Right ventricle myocardium superior (tissue), 1 donor: ENCODE data around the gene GATA2. TPM values are rescaled to one million over a fixed set of nuclear protein-coding genes. Genes with fewer than 3 reads are reported as not detected.

Source experiments
- ATAC-seq: fragments of 200-7000 bp; cut with Tn5 transposase; one replicate; pipeline ENCODE4 v1.9.1; 2020; ENCODE audit warnings: mild to moderate bottlenecking; ENCODE audit not compliant: poor library complexity
- DNase-seq: peaks from one replicate; pipeline ENCODE4 v3.0.0-alpha.2; 2020
- intact Hi-C: fragments of 100-400 bp; cut with DNase I; formaldehyde crosslinking; loops from one replicate; pipeline ENCODE4 v1.11.2; 2022
- total RNA-seq: library from RNA; stranded (reverse); fragmentation: NEBNext Ultra II Directional; extraction: Animal tissue kit (Norgen Biotek cat#: 25700); gene quantifications from one replicate; pipeline ENCODE4 v1.2.1, GENCODE V29; 2021
- donor health status: DM: no; HTN: yes; CAD: no; lungs with severe emphysema.

GATA2 gene
- total RNA-seq, 1 donor from 2014 or later = 8.3 TPM

DNA sequence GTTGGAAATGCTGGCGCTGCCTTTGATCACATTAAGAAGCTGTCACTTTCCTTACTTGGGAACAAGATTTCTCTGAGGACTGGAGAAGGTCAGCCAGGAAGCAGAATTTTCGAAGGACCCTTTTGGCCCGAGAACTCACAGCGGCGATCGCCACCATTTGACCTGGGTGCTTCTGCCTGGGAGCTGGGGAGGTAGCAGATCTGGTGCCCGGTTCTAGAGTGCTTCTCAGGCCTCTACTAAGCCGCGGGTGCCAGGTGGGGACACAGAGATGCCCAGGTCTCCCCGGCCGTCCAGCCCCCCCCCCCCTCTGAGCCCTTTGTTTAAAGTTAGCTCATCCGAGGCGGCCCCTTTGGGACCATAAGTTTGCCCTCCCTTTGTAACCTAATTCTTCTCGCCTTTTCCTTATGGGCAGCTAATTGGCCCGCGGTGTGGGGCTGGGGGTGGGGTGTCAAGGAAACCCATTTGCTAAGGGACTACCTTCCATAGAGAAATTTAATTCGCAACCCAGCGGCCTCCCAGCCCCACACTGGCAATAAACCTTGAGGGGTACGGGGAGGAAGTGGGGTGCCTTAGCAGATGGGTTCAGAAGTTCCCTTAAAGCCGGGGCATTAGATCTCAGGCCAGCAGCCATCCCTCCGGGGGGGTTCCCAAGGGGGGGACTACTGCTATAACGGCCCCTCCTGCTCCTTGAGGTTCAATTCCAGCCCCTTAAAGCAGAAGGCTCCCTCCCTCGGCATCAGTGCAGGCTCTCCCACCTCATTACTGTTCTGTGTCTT lies 1.9 kb downstream of the GATA2 start:
- intact Hi-C loops = loop anchor here (10.0 kb wide), 2 partner anchors 186 to 416 kb away; no protein-coding TSS in a partner anchor

DNA sequence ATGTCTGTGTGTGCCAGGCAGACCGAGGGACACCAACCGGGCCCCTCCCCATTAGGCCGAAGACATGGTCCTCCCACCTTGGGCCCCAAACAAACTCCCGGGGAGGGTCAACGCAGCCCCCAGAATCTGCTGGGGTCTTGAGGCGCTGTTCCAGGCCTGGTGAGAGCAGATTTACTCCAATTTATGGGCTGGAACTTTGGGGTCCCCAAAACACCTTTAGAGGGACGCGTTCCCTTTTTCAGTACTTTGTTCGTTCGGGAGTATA lies 2.4 kb downstream of the GATA2 start:
- DNase-seq (no peak), ATAC-seq (no peak)
- intact Hi-C loops = loop anchor here (10.0 kb wide), 2 partner anchors 186 to 416 kb away; no protein-coding TSS in a partner anchor

More for the DNA sequence above, 1.9 kb downstream of the GATA2 start:
- DNase-seq (peak; percentile 22), ATAC-seq (no peak)

DNA sequence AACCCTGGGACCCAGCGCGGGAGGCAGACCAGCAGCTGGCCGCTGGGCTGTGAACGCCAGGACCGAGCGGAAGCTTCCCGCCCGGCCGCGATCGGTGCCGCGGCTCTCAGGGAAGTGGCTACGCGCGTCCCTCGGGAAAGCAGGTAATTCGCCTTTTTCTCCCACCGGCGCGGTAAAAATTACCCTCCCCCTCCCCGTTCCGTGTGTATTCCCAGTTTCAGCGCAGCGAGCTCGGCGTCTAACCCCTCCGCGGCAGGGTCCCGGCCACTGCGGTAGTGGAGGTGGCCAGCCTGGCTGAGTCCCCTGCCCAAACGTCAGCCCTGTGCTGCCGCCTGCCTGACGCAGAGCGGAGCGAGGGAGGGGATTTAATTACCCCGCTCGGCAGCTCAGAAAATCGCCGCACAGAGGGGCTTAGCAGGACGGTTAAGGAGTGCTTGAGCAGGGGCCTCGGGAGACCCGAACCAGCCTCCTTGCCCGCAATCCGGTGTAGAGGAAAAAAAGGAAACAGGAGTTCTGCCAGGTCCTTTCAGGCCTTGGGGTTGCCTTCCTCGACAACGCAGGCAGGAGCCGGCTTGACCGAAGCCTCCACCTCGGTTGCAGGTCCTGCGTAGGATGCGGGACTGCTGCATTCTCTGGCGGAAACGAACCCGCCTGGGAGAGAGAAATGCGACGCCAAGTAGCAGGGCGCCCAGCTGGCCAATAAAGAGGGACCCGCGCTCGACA lies 2.9 kb downstream of the GATA2 start:
- DNase-seq (peak; percentile 50), ATAC-seq (peak; percentile 16)
- intact Hi-C loops = loop anchor here (10.0 kb wide), 3 partner anchors 85 to 415 kb away; no protein-coding TSS in a partner anchor

- DNase-seq (no peak), ATAC-seq (no peak)
- intact Hi-C loops = loop anchor here (10.0 kb wide), 1 partner anchor 85 kb away; no protein-coding TSS in a partner anchor
Observed at GRCh38 chr3:128489674-128489926, 3.4 kb downstream of the GATA2 start.

DNA sequence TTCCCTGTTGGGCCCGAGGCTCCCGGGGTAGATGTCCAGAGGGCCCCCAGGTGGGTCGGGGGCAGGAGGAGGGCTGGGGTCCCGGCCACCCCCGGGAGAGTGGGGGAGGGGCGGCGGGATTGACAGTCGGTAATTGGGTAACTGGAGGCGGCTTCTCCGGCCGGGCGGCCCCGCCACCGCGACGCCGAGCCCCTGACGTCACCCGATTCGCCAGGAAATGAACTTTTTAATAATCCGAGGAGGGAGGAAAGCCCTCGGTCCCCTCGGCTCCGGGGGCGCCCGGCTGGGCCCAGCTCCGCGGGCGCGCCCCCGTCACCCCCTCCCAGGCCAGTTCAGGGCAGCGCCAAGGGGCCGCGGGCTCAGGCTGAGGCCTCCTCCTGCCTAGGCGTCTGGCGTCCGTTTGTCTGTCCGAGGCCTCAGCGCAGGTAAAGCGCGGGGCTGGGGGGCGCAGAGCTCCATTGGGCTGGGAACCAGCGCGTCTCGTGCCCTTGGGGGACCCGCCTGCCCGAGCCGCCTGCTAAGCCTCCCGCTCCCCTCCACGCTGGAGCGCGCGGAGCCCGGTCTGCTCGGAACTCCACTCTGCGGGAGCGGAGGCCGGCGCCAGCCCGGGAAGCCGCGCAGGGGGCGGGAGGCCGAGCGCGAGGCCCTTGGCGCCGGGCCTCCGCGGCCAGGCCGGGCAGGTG lies 3.9 kb downstream of the GATA2 start:
- DNase-seq (peak; percentile 71), ATAC-seq (peak; percentile 27)
- intact Hi-C loops = loop anchor here (10.0 kb wide), 1 partner anchor 86 kb away; no protein-coding TSS in a partner anchor

DNA sequence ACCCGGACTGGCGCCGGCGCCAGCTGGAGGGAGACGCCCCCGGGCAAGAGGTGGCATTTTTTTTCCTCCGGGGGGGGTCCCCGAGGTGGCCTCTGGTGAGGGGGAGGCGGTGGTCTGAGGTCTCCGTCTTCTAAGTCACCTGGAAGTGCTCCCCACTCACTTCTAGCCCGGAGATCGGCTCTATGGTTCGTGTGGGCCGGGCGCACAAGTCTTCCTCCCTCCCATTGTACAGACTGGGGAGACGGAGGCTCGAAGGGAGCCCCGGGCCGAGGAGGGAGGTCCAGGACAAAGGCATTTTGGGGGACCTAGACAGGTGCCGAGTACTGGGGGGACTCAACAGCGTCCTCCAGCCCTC lies 4.4 kb downstream of the GATA2 start:
- DNase-seq (peak; percentile 44), ATAC-seq (no peak)
- intact Hi-C loops = loop anchor here (10.0 kb wide), 1 partner anchor 86 kb away; no protein-coding TSS in a partner anchor

- peak; percentile 88 for ATAC-seq
- DNase-seq = peak; percentile 93
- intact Hi-C loops = loop anchor here (10.0 kb wide), 1 partner anchor 87 kb away; no protein-coding TSS in a partner anchor
Observed at GRCh38 chr3:128487813-128488635, 5.0 kb downstream of the GATA2 start.

DNA sequence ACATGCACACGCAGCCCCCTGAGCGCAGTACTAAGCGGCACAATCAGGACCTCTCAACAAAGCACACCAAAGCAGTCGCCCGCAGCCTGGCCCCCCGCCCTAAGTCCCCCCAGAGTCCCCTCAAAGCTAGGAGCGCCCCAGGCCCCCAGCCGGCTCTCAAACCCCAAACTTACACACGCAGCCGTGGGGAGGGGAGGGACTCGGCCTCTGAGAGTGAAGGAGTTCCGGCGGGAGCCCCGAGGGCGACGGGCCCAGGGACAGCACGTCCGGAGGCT lies 5.5 kb downstream of the GATA2 start:
- intact Hi-C loops = loop anchor here (10.0 kb wide), 1 partner anchor 87 kb away; no protein-coding TSS in a partner anchor
- no peak for ATAC-seq
- DNase-seq = no peak

DNA sequence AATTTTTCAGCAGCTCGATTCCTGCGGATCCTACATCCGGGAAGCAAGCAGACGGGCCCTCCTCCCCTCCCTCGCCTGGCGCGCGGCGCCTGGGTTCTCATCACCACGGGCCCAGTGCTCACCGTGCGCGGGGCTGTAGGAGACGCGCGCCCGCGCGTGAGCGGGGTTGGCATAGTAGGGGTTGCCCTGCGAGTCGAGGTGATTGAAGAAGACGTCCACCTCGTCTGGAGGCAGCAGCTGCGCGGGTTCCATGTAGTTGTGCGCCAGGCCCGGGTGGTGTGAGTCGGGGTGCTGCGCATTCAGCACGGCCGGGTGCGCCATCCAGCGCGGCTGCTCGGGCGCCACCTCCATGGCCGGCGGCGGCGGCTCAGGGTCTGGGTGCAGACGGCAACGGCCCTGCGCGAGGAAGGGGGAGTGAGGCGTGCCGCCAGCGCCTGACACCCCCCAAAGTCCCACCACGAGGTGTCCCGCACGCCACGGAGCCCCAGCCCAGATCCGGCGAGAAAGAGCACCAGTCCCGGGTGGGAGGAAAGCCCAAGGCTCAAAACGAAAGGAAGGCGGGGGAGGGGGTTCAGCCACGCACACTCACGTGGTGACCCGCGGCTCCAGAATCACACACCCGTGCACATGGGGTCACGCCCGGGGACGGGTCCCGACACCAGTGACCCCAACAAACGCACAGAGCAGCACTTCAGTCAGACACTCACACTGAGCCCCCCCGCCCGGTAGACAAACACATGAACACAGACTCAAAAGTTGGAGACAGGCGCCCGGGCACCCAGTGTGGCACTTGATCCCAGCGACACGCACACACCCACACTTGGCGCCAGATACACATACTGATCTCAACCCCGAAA lies 6.1 kb downstream of the GATA2 start:
- intact Hi-C loops = loop anchor here (10.0 kb wide), 1 partner anchor 88 kb away; no protein-coding TSS in a partner anchor
- ATAC-seq = peak; percentile 16

GRCh38 chr3:128486205-128486628 lies 6.8 kb downstream of the GATA2 start:
- DNase-seq (peak; percentile 26), ATAC-seq (no peak)
- intact Hi-C loops = loop anchor here (10.0 kb wide), 1 partner anchor 89 kb away; no protein-coding TSS in a partner anchor

More for the DNA sequence above, 6.1 kb downstream of the GATA2 start:
- peak; percentile 51 for DNase-seq

DNA sequence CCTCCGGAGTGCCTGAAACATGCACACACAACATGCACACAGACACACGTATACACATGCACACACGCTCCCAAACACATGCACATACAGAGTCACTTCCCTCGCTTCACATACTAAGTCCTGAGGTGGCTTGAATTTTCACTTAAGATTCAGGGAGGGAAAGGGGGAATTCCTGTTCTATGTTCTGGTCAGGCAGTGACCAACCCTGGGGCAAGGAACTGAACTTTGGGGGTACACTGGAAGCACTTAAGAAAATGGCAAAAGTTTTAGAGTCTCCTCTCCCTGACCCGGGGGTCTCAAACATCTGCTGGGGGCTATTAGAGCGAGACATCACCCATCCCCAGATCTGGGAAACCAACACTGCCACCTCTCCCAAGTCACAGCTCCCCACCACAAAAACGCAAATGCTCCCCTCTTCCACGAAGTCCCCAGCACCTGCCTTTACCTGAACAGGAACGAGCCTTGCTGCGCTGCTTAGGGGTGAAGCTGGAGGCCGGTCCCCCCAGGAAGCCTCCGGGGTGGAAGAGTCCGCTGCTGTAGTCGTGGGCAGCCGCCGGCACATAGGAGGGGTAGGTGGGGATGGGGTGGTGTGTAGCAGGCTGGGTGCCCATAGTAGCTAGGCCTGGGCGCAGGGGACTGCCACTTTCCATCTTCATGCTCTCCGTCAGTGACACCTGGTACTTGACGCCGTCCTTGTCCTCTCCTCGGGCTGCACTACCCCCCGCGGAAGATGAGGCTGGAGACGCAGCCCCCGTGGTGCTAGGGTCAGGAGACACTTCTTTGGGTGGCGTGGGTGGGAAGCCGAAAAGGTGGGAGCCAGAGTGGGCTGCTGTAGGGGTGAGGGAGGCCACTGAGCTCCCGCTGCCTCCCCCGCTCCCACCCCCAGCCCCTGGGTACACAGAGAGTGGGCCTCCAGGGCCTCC lies 7.5 kb downstream of the GATA2 start:
- peak; percentile 35 for DNase-seq
- intact Hi-C loops = loop anchor here (10.0 kb wide), 1 partner anchor 89 kb away; no protein-coding TSS in a partner anchor
- ATAC-seq = no peak

DNA sequence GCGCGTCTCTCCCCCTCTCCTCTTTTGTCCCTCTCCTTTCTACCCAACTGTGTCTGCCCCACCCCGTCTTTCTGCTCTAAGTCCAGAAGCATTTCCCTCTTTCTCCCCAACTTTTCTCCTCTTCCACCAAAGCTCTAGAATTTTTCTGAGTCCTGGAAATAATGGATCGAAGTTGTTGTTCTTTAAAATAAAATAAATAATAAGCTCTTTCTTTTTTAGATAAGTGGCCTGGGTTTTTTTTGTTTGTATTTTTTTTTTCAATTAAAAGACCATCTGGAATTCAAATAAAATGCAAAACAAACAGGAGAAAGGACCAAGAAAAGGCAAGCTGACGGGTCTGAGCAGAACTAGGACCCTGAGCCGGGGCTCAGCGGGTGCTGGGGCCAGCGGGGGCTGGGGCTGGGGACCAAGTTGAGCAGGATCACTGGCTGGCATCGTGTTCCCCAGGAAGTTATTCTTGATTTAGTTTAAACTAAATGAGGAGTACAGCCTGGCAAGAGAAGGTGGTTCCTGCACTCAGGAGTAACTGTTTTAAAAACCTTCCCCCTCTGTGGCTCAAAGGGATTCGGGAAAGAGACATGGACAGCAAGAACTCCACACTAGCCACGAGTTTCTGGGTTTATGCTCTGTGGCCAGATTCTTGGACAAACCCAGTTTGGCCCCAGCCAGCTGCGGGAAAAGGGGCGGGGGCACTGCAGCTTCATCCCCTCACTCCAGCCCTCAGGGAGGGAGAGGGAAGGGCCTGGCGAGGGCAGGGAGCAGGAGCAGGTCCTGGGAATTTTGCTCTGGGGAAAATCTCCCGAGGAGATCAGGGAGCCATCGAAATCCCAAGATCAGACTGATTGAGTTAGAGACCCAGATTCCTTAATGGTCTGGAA lies 8.4 kb downstream of the GATA2 start:
- intact Hi-C loops = loop anchor here (10.0 kb wide), 1 partner anchor 90 kb away; no protein-coding TSS in a partner anchor
- ATAC-seq (no peak), DNase-seq (peak; percentile 10)

DNA sequence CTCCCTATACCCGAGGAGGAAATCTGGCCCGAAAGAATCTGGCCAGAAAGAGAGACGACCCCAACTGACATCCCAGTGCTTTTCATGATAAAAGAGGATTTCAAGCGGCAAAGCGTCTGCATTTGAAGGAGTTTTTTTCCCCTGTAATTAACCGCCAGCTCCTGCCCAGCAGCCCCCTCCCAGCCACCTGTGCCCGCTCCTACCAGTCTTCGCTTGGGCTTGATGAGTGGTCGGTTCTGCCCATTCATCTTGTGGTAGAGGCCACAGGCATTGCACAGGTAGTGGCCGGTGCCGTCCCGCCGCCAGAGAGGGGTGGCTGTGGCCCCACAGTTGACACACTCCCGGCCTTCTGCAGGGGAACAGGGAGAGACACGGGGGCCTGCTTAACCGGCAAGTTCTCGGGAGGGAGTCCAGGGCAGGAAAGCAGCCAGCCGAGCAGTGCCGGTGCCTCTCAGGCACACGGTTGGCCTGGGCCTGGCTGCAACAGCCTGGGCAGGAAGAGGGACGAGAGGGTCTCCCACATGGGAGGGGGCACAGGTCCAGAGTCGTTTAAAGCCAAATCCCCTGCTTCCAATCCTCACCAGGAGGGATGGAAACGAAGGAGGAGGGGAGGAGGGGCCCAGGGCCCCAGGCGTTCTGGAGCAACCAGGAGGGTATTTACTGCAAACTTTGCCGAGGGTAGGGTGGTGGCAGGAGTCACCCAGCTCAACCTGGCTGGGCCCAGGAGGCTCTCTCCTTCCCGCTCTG lies 9.2 kb downstream of the GATA2 start:
- DNase-seq (peak; percentile 42), ATAC-seq (no peak)
- intact Hi-C loops = loop anchor here (10.0 kb wide), 1 partner anchor 91 kb away; no protein-coding TSS in a partner anchor

DNA sequence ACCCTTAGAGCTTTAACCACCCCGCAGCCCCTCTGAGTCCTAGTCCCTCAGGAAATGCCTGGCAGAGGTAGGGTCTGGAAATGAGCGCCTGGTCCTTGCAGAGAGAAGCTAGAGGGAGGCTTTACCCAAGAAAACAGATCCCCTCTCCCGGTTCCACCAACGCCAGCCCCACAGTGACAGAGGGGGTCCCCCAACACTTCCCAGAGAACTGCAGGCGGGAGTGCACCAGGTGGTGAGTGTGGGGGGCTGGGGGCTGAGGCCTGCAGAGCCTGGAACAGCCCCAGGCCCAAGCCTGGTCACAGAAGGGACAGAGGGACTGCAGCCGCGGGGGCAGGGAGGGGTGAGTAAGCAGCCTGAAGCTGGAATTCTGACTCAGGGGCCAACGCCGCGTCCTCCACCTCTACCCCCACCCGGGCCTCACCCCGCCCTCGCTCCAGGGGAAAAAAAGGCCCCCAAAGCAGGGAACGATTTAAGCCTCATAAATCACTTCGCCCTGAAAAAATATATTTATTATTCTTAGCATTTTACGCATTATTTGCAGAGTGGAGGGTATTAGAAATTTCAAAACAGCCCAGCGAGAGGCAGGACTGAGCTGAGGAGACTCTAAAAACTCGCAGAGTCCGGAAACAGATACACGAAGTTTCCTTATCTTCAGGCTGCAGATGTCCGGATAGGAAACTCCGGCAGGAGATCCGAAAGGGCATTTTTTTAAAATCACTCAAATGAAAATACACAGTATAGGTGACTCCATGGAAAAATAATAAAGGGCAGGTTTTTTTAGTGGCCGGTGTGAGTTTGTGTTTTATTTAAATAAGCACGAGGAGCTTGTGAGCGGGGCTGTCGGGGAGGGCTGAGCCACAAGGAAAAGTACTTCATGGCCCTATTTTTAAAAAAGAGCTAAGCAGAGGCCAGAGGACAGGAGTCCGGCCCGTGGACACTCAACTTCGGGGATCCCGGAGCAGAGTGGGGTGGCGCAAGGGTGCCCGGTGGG lies 10.0 kb downstream of the GATA2 start:
- DNase-seq (peak; percentile 52), ATAC-seq (peak; percentile 14)
- intact Hi-C loops = loop anchor here (10.0 kb wide), 1 partner anchor 92 kb away; no protein-coding TSS in a partner anchor
